Keratinocyte (primary cell): Measurements from ENCODE around the gene TMOD1.

Source experiments
- EZH2 ChIP-seq: IDR thresholded peaks from one replicate; pipeline ENCODE4 v1.6.1; 2012; ENCODE audit warnings: inconsistent platforms, mild to moderate bottlenecking, low read length, moderate library complexity
- TF ChIP-seq, protein P1 (sequence below), 3 experiments: IDR thresholded peaks in 1 of 3; conservative IDR thresholded peaks in 1 of 3; optimal IDR thresholded peaks in 1 of 3; 2 replicates in 2 of 3; 3 replicates in 1 of 3; pipeline versions ENCODE3 to v1.5.1; 2011; ENCODE audit warnings: low read length in 3 of 3, mild to moderate bottlenecking in 3 of 3, moderate library complexity in 2 of 3, control low read depth in 1 of 3, inconsistent platforms in 1 of 3; ENCODE audit not compliant: insufficient read depth in 2 of 3; ENCODE audit errors: extremely low read depth in 1 of 3

- TF ChIP-seq, protein P1, sequence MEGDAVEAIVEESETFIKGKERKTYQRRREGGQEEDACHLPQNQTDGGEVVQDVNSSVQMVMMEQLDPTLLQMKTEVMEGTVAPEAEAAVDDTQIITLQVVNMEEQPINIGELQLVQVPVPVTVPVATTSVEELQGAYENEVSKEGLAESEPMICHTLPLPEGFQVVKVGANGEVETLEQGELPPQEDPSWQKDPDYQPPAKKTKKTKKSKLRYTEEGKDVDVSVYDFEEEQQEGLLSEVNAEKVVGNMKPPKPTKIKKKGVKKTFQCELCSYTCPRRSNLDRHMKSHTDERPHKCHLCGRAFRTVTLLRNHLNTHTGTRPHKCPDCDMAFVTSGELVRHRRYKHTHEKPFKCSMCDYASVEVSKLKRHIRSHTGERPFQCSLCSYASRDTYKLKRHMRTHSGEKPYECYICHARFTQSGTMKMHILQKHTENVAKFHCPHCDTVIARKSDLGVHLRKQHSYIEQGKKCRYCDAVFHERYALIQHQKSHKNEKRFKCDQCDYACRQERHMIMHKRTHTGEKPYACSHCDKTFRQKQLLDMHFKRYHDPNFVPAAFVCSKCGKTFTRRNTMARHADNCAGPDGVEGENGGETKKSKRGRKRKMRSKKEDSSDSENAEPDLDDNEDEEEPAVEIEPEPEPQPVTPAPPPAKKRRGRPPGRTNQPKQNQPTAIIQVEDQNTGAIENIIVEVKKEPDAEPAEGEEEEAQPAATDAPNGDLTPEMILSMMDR (optimal IDR thresholded peaks at IDR 0.05 in 1 of 3, IDR thresholded peaks at IDR 0.05 in 1 of 3, conservative IDR thresholded peaks at IDR 0.05 in 1 of 3; ENCODE audit: extremely low read depth in 1 of 3, insufficient read depth in 2 of 3, low read length in 3 of 3), result no peak
- no peak for TF ChIP-seq EZH2
Observed at GRCh38 chr9:97633859-97634490, 132.5 kb downstream of the TMOD1 start.
